SU-DHL-6 (cell line): ENCODE results near the gene ZNF212.

Experiments used
- EZH2phosphoT487 ChIP-seq: fragments of 200-600 bp; sonication (generic), shearing (Covaris generic); conservative IDR thresholded peaks from 2 replicates; pipeline ENCODE4 v1.6.1; 2018; ENCODE audit warnings: mild to moderate bottlenecking, antibody characterized with exemption, low read length, moderate library complexity, mixed read lengths
- TF ChIP-seq, protein P1 (sequence below): fragments of 200-600 bp; sonication (generic); IDR thresholded peaks from one replicate; pipeline ENCODE4 v1.5.1; 2017; ENCODE audit warnings: antibody characterized with exemption, mild to moderate bottlenecking, low read length, moderate library complexity; ENCODE audit not compliant: insufficient read depth, poor library complexity, severe bottlenecking

DNA sequence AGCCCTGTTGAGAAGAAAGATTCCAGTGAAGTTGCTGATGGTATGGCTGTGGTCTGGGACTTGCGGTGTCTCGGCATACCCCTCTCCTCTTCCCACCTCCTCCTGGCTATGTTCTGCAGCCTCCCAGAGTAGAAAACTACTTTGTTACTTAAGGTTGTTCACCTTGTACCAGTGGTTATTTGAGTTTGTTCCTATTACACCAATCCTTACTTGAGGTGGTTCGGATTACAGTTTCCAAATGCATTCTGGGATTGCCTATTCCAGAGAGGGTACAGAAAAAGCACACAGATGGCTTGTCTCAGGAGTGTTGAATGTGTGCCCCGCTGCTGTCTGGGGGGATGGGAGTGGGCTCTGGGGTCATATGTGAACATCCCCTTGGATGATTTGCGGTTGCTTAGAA lies 15.7 kb downstream of the ZNF212 start:
- TF ChIP-seq, protein P1, sequence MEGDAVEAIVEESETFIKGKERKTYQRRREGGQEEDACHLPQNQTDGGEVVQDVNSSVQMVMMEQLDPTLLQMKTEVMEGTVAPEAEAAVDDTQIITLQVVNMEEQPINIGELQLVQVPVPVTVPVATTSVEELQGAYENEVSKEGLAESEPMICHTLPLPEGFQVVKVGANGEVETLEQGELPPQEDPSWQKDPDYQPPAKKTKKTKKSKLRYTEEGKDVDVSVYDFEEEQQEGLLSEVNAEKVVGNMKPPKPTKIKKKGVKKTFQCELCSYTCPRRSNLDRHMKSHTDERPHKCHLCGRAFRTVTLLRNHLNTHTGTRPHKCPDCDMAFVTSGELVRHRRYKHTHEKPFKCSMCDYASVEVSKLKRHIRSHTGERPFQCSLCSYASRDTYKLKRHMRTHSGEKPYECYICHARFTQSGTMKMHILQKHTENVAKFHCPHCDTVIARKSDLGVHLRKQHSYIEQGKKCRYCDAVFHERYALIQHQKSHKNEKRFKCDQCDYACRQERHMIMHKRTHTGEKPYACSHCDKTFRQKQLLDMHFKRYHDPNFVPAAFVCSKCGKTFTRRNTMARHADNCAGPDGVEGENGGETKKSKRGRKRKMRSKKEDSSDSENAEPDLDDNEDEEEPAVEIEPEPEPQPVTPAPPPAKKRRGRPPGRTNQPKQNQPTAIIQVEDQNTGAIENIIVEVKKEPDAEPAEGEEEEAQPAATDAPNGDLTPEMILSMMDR = no peak
- TF ChIP-seq EZH2phosphoT487 = no peak
